Neural crest cell (in vitro differentiated cells): Measurements from ENCODE around the gene ZNRF2. TPM values are rescaled to one million over a fixed set of nuclear protein-coding genes. Genes with fewer than 3 reads are reported as not detected.

Experiments used
- DNase-seq: peaks from one replicate; pipeline ENCODE4 v3.0.0; 2021; ENCODE audit warnings: low read depth, mixed read lengths, low spot score
- H3K27ac Mint-ChIP-seq: one replicate; pipeline ENCODE4 v1.8.0; 2021; ENCODE audit warnings: mild to moderate bottlenecking, mixed read lengths; ENCODE audit not compliant: unreplicated experiment
- H3K27me3 Mint-ChIP-seq: 2 replicates; pipeline ENCODE4 v1.8.0; 2021; ENCODE audit warnings: low read depth, mild to moderate bottlenecking, mixed read lengths
- H3K36me3 Mint-ChIP-seq: 2 replicates; pipeline ENCODE4 v1.8.0; 2021; ENCODE audit warnings: low read depth, mild to moderate bottlenecking, mixed read lengths
- H3K4me1 Mint-ChIP-seq: 2 replicates; pipeline ENCODE4 v1.8.0; 2021; ENCODE audit warnings: mixed read lengths
- H3K4me3 Mint-ChIP-seq: one replicate; pipeline ENCODE4 v1.8.0; 2021; ENCODE audit warnings: mild to moderate bottlenecking, mixed read lengths
- H3K9me3 Mint-ChIP-seq: 2 replicates; pipeline ENCODE4 v1.8.0; 2021; ENCODE audit warnings: mixed read lengths
- CTCF ChIP-seq: fragments of 200-600 bp; sonication (generic); conservative IDR thresholded peaks from 2 replicates; pipeline ENCODE4 v1.5.0; 2021; ENCODE audit warnings: antibody characterized with exemption, mild to moderate bottlenecking
- total RNA-seq: library from RNA; stranded (reverse); gene quantifications from 2 replicates; pipeline ENCODE4 v1.2.1, GENCODE V29; 2021

ZNRF2 gene
- total RNA-seq, 1 donor from 2014 or later, result 5.4 TPM

- H3K27ac Mint-ChIP-seq, result no peak overlapping the region
- H3K9me3 Mint-ChIP-seq, result no peaks in the 10 kb centered on the region
- no peak for DNase-seq
- no peak overlapping the region for H3K4me3 Mint-ChIP-seq
- no peaks in the 10 kb centered on the region for H3K4me1 Mint-ChIP-seq
- no peaks in the 10 kb centered on the region for H3K27me3 Mint-ChIP-seq
- H3K36me3 Mint-ChIP-seq, result peaks cover 2% of the 10 kb centered on the region
- TF ChIP-seq CTCF, result no peak
Measured at GRCh38 chr7:30321089-30321881, 36.9 kb downstream of the ZNRF2 start.

GRCh38 chr7:30321882-30322192 is 37.4 kb downstream of the ZNRF2 start:
- no peak for TF ChIP-seq CTCF
- Mint-ChIP-seq H3K27ac (no peak overlapping the region), H3K27me3 (no peaks in the 10 kb centered on the region), H3K36me3 (peaks cover 2% of the 10 kb centered on the region), H3K4me1 (no peaks in the 10 kb centered on the region), H3K4me3 (no peak overlapping the region), H3K9me3 (no peaks in the 10 kb centered on the region)
- no peak for DNase-seq

GRCh38 chr7:30322271-30323005 is 38.0 kb downstream of the ZNRF2 start:
- no peak for TF ChIP-seq CTCF
- no peak overlapping the region for H3K27ac Mint-ChIP-seq

GRCh38 chr7:30323006-30323355 is 38.6 kb downstream of the ZNRF2 start:
- Mint-ChIP-seq H3K36me3 (peaks cover 2% of the 10 kb centered on the region), H3K4me3 (no peak overlapping the region), H3K4me1 (no peaks in the 10 kb centered on the region), H3K27ac (no peak overlapping the region), H3K9me3 (no peaks in the 10 kb centered on the region), H3K27me3 (no peaks in the 10 kb centered on the region)
- DNase-seq, result no peak
- no peak for TF ChIP-seq CTCF

More at GRCh38 chr7:30322271-30323005, 38.0 kb downstream of the ZNRF2 start:
- Mint-ChIP-seq H3K27me3 (no peaks in the 10 kb centered on the region), H3K9me3 (no peaks in the 10 kb centered on the region), H3K4me1 (no peaks in the 10 kb centered on the region), H3K4me3 (no peak overlapping the region), H3K36me3 (peaks cover 2% of the 10 kb centered on the region)
- no peak for DNase-seq

GRCh38 chr7:30327813-30328212 is 43.4 kb downstream of the ZNRF2 start:
- no peak overlapping the region for H3K4me3 Mint-ChIP-seq
- H3K27me3 Mint-ChIP-seq, result no peaks in the 10 kb centered on the region
- H3K36me3 Mint-ChIP-seq, result peaks cover 2% of the 10 kb centered on the region
- H3K27ac Mint-ChIP-seq, result no peak overlapping the region
- no peak for TF ChIP-seq CTCF
- H3K9me3 Mint-ChIP-seq, result peaks cover 3% of the 10 kb centered on the region
- DNase-seq, result no peak
- H3K4me1 Mint-ChIP-seq, result no peaks in the 10 kb centered on the region
